22Rv1 (cell line): ENCODE data around the gene MUL1.
A peak's percentile ranks its signal among the peaks of the same experiment; 100 is the strongest.

Experiments
- H3K27ac ChIP-seq: fragments of 450-650 bp; 2 replicates; pipeline ENCODE4 v1.5.1; 2017
- ZFX ChIP-seq: fragments of 450-650 bp; IDR thresholded peaks from 2 replicates; pipeline ENCODE4 v1.6.1; 2017; ENCODE audit warnings: antibody characterized with exemption, borderline replicate concordance
- TF ChIP-seq, protein P1 (sequence below): fragments of 450-650 bp; IDR thresholded peaks from 2 replicates; pipeline ENCODE4 v1.5.1; 2017; ENCODE audit warnings: mild to moderate bottlenecking

Gene MUL1, protein sequence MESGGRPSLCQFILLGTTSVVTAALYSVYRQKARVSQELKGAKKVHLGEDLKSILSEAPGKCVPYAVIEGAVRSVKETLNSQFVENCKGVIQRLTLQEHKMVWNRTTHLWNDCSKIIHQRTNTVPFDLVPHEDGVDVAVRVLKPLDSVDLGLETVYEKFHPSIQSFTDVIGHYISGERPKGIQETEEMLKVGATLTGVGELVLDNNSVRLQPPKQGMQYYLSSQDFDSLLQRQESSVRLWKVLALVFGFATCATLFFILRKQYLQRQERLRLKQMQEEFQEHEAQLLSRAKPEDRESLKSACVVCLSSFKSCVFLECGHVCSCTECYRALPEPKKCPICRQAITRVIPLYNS

GRCh38 chr1:20507564-20508410 is at the start of gene MUL1:
MUL1 (minus strand) TSS chr1:20508151; CDS start chr1:20508024, 127 bp downstream.
- TF ChIP-seq, protein P1, sequence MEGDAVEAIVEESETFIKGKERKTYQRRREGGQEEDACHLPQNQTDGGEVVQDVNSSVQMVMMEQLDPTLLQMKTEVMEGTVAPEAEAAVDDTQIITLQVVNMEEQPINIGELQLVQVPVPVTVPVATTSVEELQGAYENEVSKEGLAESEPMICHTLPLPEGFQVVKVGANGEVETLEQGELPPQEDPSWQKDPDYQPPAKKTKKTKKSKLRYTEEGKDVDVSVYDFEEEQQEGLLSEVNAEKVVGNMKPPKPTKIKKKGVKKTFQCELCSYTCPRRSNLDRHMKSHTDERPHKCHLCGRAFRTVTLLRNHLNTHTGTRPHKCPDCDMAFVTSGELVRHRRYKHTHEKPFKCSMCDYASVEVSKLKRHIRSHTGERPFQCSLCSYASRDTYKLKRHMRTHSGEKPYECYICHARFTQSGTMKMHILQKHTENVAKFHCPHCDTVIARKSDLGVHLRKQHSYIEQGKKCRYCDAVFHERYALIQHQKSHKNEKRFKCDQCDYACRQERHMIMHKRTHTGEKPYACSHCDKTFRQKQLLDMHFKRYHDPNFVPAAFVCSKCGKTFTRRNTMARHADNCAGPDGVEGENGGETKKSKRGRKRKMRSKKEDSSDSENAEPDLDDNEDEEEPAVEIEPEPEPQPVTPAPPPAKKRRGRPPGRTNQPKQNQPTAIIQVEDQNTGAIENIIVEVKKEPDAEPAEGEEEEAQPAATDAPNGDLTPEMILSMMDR = no peak
- no peak for TF ChIP-seq ZFX
- peak within 1 kb of the TSS; percentile 46 for H3K27ac ChIP-seq

DNA sequence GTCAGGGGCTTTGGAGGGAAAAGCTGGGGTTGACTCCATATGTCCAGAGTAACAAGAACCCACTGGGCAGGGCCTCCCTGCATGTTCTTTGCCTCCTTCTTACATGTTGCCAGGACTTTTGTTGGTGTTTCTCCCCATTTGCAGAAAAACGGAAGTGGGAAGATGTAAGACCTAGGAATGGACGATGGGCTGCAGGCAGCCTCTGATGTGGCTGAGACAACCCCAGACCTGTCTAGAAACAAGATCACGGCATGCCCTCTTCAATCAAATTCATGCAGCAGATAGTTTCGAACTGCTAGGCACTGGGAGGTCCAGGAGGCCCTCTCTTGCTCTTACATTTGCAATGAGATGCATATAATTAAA is 47.8 kb upstream of the MUL1 start:
- no peak overlapping the region for H3K27ac ChIP-seq
- TF ChIP-seq, protein P1 = no peak
- no peak for TF ChIP-seq ZFX

DNA sequence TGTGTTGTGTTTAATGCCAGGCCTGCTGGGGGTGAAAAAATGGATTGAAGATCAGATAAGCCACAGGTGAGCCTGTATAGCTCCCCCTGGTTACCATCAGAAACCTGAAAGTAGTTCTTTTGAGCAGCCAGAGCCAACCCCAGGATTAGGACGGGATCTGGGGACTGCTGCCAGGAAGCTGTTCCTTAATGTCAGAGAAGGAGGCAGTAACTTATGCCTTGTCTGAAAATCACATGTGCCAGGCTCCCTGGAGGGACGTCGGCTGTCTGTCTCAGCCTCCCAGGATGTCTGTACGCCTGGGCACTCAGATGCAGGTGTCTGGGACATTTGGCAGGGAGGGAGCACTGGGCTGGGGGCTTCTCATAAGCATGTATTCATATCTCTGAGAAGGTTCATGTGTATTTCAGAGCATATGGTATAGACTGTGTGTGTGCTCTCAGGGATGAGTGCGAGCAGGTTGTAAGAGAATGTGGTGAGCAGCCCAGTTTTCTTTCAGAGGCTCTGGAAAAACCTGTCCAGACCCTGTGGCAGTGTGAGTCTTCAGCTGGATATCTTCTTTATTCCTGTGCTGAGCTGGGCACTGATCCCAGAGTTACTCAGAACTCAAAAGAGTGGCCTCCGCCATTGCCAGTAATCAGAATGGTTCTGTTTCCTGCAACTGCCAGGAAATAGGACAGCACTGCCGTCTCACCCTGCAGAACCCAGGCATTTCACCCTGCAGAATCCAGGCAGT is 47.2 kb upstream of the MUL1 start:
- no peak overlapping the region for H3K27ac ChIP-seq
- TF ChIP-seq, protein P1 = no peak
- no peak for TF ChIP-seq ZFX

DNA sequence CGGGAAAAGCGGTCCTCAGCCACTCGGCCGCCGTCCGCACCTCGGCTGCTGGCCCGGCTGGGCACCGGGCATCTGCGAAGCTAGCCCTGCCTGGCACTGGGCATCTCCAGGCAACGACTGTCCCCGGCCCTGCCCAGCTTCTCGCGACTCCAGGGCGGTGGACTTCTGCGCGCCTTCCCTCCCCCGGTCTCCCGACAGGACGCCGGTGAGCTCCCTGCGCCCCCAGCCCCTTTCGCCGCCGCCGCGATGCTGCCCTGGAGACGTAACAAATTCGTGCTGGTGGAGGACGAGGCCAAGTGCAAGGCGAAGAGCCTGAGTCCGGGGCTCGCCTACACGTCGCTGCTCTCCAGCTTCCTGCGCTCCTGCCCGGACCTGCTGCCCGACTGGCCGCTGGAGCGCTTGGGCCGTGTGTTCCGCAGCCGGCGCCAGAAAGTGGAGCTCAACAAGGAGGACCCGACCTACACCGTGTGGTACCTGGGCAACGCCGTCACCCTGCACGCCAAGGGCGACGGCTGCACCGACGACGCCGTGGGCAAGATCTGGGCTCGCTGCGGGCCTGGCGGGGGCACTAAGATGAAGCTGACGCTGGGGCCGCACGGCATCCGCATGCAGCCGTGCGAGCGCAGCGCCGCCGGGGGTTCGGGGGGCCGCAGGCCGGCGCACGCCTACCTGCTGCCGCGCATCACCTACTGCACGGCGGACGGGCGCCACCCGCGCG is 44.9 kb upstream of the MUL1 start:
- H3K27ac ChIP-seq = no peak overlapping the region
- TF ChIP-seq ZFX = no peak
- TF ChIP-seq, protein P1 = no peak

- TF ChIP-seq, protein P1 = no peak
- no peak for TF ChIP-seq ZFX
Measured at GRCh38 chr1:20551945-20552727, 44.2 kb upstream of the MUL1 start, which contains the start of gene FAM43B. FAM43B (plus strand) TSS chr1:20552573; CDS start chr1:20552974, 401 bp downstream.

DNA sequence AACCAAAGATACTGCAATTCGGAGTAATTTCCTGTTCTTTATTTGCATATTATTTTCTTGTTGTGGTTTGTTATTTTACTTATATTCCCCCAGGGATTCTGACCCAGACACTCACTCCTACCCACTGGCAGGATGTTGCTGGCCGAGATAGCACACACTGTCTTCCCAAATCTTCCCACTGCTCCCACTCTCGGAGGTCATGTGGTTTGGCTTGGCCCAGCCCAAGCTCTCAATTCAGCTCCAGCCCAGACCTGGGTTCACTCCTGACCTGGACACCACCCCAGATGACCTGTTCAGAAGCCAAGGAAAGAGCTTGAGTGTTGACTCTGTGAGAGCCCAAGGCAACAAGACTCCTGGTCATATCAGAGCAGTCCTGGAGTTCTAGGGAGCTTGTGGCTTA is 43.2 kb upstream of the MUL1 start:
- TF ChIP-seq, protein P1 = no peak
- TF ChIP-seq ZFX = no peak
- H3K27ac ChIP-seq = no peak overlapping the region

More at GRCh38 chr1:20551945-20552727, 44.2 kb upstream of the MUL1 start, which contains the start of gene FAM43B:
- no peak within 1 kb of the TSS for H3K27ac ChIP-seq
